ENCODE measurements around the gene DOK7. TPM values are rescaled to one million over a fixed set of nuclear protein-coding genes. Genes with fewer than 3 reads are reported as not detected.

DOK7 gene, protein sequence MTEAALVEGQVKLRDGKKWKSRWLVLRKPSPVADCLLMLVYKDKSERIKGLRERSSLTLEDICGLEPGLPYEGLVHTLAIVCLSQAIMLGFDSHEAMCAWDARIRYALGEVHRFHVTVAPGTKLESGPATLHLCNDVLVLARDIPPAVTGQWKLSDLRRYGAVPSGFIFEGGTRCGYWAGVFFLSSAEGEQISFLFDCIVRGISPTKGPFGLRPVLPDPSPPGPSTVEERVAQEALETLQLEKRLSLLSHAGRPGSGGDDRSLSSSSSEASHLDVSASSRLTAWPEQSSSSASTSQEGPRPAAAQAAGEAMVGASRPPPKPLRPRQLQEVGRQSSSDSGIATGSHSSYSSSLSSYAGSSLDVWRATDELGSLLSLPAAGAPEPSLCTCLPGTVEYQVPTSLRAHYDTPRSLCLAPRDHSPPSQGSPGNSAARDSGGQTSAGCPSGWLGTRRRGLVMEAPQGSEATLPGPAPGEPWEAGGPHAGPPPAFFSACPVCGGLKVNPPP
- 0.16 TPM in 1 of 2 replicates, not detected in the other for total RNA-seq
- long read RNA-seq = 0 reads

DNA sequence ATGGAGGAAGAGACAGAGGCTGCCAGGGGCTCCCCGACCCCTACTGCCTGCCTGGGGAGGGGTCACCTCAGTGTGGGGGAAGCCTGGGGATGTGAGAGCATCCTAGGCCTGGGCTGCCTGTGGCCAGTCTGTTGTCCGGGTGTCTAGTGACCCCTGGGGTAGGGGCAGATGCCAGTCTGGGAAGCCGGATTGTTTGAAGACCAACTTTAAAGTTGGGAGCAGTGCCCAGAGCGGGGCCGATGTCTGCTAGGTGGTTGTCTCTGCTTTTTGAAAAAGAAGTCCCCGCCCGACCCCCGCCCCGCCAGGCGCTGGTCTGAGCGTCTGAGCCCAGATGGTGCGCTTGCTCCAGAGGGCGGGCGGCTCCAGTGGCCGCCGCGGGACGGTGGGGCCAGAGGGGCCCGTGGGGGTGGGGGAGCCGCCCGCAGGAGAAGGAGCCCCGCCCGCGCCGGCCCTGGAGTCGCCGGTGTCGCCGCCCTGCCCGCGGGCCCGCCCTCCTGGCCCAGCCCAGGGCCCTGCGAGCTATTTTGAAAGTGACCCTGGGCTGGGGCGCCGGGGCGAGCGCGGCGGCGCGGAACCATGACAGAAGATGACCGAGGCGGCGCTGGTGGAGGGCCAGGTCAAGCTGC is at the start of gene DOK7:
Gene DOK7, plus strand, starts transcription at position 517 of the 626 bp plus-strand sequence. Its CDS starts 70 bp downstream, at position 587.
- no peak for DNase-seq (ENCODE audit: low read depth, low spot score)
- Mint-ChIP-seq H3K4me1 (no peaks in the 10 kb centered on the region), H3K4me3 (no peak within 1 kb of the TSS), H3K27ac (ENCODE audit: unreplicated experiment) (no peak within 1 kb of the TSS), H3K27me3 (ENCODE audit: low read depth) (peaks cover 8% of the 10 kb centered on the region), H3K36me3 (ENCODE audit: low read depth) (no peaks in the 10 kb centered on the region), H3K9me3 (peaks cover 6% of the 10 kb centered on the region)
- TF ChIP-seq, protein P1, sequence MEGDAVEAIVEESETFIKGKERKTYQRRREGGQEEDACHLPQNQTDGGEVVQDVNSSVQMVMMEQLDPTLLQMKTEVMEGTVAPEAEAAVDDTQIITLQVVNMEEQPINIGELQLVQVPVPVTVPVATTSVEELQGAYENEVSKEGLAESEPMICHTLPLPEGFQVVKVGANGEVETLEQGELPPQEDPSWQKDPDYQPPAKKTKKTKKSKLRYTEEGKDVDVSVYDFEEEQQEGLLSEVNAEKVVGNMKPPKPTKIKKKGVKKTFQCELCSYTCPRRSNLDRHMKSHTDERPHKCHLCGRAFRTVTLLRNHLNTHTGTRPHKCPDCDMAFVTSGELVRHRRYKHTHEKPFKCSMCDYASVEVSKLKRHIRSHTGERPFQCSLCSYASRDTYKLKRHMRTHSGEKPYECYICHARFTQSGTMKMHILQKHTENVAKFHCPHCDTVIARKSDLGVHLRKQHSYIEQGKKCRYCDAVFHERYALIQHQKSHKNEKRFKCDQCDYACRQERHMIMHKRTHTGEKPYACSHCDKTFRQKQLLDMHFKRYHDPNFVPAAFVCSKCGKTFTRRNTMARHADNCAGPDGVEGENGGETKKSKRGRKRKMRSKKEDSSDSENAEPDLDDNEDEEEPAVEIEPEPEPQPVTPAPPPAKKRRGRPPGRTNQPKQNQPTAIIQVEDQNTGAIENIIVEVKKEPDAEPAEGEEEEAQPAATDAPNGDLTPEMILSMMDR (conservative IDR thresholded peaks at IDR 0.05) = no peak

DNA sequence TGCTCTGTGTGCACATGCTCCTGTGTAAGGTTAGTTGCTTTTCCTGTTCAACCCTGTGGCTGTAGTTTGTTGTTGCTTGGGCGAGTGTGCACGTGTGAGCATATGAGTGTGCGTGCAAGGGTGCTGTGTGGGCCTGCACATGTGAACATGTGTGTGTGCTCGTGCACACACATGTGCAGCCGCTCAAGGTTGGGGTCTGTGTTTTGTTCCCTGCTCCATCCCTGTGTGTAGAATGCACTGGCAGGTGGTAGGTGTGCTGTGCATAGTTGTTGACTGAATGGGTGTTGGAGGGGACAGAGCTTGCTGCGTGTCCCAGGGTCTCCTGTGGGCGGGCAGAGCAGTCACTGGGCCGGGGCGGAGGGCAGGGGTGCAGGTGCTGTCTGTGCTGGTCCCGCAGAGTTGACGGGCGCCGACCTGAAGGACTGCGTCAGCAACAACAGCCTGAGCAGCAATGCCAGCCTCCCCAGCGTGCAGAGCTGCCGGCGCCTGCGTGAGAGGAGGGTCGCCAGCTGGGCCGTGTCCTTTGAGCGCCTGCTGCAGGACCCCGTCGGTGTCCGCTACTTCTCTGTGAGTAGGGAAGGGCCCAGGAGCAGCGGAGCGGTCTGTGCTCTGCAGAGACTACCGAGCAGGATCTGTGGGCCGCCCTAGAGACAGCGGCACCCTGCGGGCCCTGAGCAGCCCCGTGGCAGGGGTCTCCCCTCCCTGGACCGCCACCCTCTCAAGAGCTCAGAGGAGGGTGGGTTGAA is 49.3 kb upstream of the DOK7 start:
- no peaks in the 10 kb centered on the region for H3K36me3 Mint-ChIP-seq (ENCODE audit: low read depth)

DNA sequence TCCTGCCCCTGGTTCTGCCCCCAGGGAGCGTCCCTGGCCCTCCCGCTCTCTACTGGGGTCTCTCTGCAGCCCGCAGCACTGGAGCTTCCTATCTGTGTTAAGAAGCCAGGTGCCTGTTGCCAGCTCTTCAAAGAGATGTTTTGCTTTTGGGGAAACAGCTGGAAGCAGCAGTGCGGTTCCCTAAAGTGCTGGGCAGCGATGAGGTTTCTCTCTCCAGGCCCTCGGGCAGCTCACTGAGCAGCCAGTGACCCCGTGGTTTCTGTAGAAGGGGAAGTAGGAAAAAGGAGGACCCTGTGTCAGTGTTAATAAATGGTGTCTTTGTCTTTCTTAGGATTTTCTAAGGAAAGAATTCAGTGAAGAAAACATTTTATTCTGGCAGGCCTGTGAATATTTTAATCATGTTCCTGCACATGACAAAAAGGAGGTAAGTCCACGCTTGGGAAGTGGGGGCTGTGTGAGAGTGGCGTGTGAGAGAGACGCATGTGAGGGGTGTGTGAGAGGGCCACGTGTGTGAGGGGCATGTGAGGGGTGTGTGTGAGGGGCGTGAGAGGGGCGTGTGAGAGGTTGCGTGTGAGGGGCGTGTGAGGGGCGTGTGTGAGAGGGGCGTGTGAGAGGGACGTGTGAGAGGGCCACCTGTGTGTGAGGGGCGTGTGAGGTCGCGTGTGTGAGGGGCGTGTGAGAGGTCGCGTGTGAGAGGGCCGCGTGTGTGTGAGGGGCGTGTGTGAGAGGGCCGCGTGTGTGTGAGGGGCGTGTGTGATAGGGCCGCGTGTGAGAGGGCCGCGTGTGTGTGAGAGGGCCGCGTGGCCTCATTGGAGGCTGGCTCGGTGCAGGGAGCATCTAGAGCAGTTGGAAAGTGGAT is 48.5 kb upstream of the DOK7 start:
- H3K9me3 Mint-ChIP-seq = no peaks in the 10 kb centered on the region
- H3K27me3 Mint-ChIP-seq (ENCODE audit: low read depth) = no peaks in the 10 kb centered on the region
- peak overlapping the region; percentile 45 for H3K4me3 Mint-ChIP-seq
- peak overlapping the region; percentile 97 for H3K27ac Mint-ChIP-seq (ENCODE audit: unreplicated experiment)
- DNase-seq (ENCODE audit: low read depth, low spot score) = peak; percentile 21
- peaks cover 51% of the 10 kb centered on the region for H3K4me1 Mint-ChIP-seq
- TF ChIP-seq, protein P1 (conservative IDR thresholded peaks at IDR 0.05) = no peak
- no peaks in the 10 kb centered on the region for H3K36me3 Mint-ChIP-seq (ENCODE audit: low read depth)

More for the DNA sequence above, 49.3 kb upstream of the DOK7 start:
- H3K4me3 Mint-ChIP-seq = no peak overlapping the region
- no peaks in the 10 kb centered on the region for H3K27me3 Mint-ChIP-seq (ENCODE audit: low read depth)
- DNase-seq (ENCODE audit: low read depth, low spot score) = peak; percentile 22
- peak overlapping the region; percentile 96 for H3K27ac Mint-ChIP-seq (ENCODE audit: unreplicated experiment)
- peaks cover 57% of the 10 kb centered on the region for H3K4me1 Mint-ChIP-seq
- TF ChIP-seq, protein P1 (conservative IDR thresholded peaks at IDR 0.05) = no peak
- H3K9me3 Mint-ChIP-seq = no peaks in the 10 kb centered on the region

DNA sequence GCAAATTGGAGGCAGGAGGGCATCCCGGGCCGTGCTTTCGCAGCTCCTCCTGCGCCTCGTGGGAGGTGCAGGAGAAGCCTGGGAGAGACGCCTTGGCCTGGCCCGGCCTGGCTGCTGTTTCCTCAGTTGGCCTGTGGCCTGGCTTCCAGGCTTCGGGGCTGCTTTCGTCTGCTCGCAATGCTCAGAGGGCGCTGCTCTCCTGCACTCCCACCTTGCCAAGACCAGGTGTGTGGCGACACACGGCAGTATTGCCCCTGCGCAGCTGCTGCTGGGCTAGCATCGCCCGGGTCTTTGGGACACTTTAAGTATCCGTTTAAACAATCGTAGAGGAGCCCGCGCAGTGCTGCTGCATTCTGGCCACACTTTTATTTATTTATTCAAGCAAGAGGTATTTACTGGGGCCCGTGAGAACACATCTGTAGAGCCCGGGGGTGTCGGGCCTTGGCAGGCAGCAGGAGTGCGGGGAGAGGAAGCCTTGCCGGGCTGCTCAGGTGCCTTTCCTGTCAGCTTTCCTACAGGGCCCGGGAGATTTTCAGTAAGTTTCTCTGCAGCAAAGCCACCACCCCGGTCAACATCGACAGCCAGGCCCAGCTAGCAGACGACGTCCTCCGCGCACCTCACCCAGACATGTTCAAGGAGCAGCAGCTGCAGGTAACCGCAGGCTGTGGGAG is 47.5 kb upstream of the DOK7 start:
- H3K9me3 Mint-ChIP-seq = no peaks in the 10 kb centered on the region
- no peaks in the 10 kb centered on the region for H3K27me3 Mint-ChIP-seq (ENCODE audit: low read depth)
- H3K4me3 Mint-ChIP-seq = no peak overlapping the region
- no peak for DNase-seq (ENCODE audit: low read depth, low spot score)
- no peaks in the 10 kb centered on the region for H3K36me3 Mint-ChIP-seq (ENCODE audit: low read depth)
- H3K27ac Mint-ChIP-seq (ENCODE audit: unreplicated experiment) = peak overlapping the region; percentile 71
- peaks cover 43% of the 10 kb centered on the region for H3K4me1 Mint-ChIP-seq
- TF ChIP-seq, protein P1 (conservative IDR thresholded peaks at IDR 0.05) = no peak

All from neural crest cell (in vitro differentiated cells).